GM23338 (cell line): ENCODE data around the gene SUB1. TPM values are rescaled to one million over a fixed set of nuclear protein-coding genes. Genes with fewer than 3 reads are reported as not detected.

Source experiments
- ATAC-seq: fragments of 200-7000 bp; cut with Tn5 transposase; 3 replicates; pipeline ENCODE4 v1.9.1; 2020
- DNase-seq: peaks from one replicate; pipeline ENCODE4 v3.0.0-alpha.2; 2015; ENCODE audit warnings: low spot score
- H2AFZ ChIP-seq: fragments of 200-600 bp; sonication (generic); 2 replicates; pipeline ENCODE4 v1.8.0; 2016; ENCODE audit warnings: antibody characterized with exemption, mild to moderate bottlenecking, moderate library complexity
- H3F3A ChIP-seq: fragments of 200-600 bp; sonication (generic); replicated peaks from 2 replicates; pipeline ENCODE4 v1.8.0; 2017; ENCODE audit warnings: antibody characterized with exemption, mixed run types, low read depth
- H3K27ac ChIP-seq: fragments of 200-600 bp; sonication (generic); 2 replicates; pipeline ENCODE4 v1.6.1; 2016; ENCODE audit warnings: low read depth
- H3K27me3 ChIP-seq: fragments of 200-600 bp; sonication (generic); 2 replicates; pipeline ENCODE4 v1.8.0; 2016; ENCODE audit warnings: mild to moderate bottlenecking, mixed run types, moderate library complexity; ENCODE audit not compliant: insufficient read depth
- H3K36me3 ChIP-seq: fragments of 200-600 bp; sonication (generic); 2 replicates; pipeline ENCODE4 v1.8.0; 2016; ENCODE audit warnings: mild to moderate bottlenecking; ENCODE audit not compliant: insufficient read depth
- H3K4me1 ChIP-seq: fragments of 200-600 bp; sonication (generic); 2 replicates; pipeline ENCODE4 v1.8.0; 2016; ENCODE audit warnings: mild to moderate bottlenecking, moderate library complexity; ENCODE audit not compliant: insufficient read depth
- H3K4me2 ChIP-seq: fragments of 200-600 bp; sonication (generic); 2 replicates; pipeline ENCODE4 v1.7.1; 2017; ENCODE audit warnings: mixed run types
- H3K4me3 ChIP-seq: fragments of 200-600 bp; sonication (generic); 2 replicates; pipeline ENCODE4 v1.6.1; 2016; ENCODE audit warnings: mixed run types
- H3K79me2 ChIP-seq: fragments of 200-600 bp; sonication (generic); replicated peaks from 2 replicates; pipeline ENCODE4 v1.8.0; 2017; ENCODE audit warnings: mild to moderate bottlenecking; ENCODE audit not compliant: insufficient read depth
- H3K9me2 ChIP-seq: fragments of 200-600 bp; sonication (generic); 2 replicates; pipeline ENCODE4 v1.8.0; 2017; ENCODE audit not compliant: insufficient read depth
- H4K20me1 ChIP-seq: fragments of 200-600 bp; sonication (generic); replicated peaks from 2 replicates; pipeline ENCODE4 v1.8.0; 2017; ENCODE audit warnings: mild to moderate bottlenecking; ENCODE audit not compliant: insufficient read depth
- H3K27ac Mint-ChIP-seq: 2 replicates; pipeline ENCODE4 v1.8.0; 2020; ENCODE audit warnings: inconsistent platforms, mild to moderate bottlenecking, moderate library complexity, mixed read lengths
- H3K27me3 Mint-ChIP-seq: 3 replicates; pipeline ENCODE4 v1.8.0; 2022; ENCODE audit warnings: low read depth, mild to moderate bottlenecking, moderate library complexity, mixed read lengths, inconsistent platforms; ENCODE audit not compliant: insufficient read depth, poor library complexity
- H3K36me3 Mint-ChIP-seq: 3 replicates; pipeline ENCODE4 v1.8.0; 2021; ENCODE audit warnings: low read depth, mild to moderate bottlenecking, inconsistent platforms, moderate library complexity, mixed read lengths
- H3K4me1 Mint-ChIP-seq: 3 replicates; pipeline ENCODE4 v1.8.0; 2020; ENCODE audit warnings: mild to moderate bottlenecking, inconsistent platforms, mixed read lengths
- H3K4me3 Mint-ChIP-seq: 3 replicates; pipeline ENCODE4 v1.8.0; 2021; ENCODE audit warnings: moderate library complexity, mild to moderate bottlenecking, inconsistent platforms, mixed read lengths
- H3K9me3 Mint-ChIP-seq: 3 replicates; pipeline ENCODE4 v1.8.0; 2020; ENCODE audit warnings: moderate library complexity, mild to moderate bottlenecking, inconsistent platforms, mixed read lengths
- EZH2 ChIP-seq: fragments of 200-600 bp; sonication (generic); IDR thresholded peaks from one replicate; pipeline ENCODE4 v1.8.0; 2017; ENCODE audit warnings: antibody characterized with exemption, mild to moderate bottlenecking, low read depth; ENCODE audit not compliant: unreplicated experiment
- EZH2phosphoT487 ChIP-seq: fragments of 200-600 bp; sonication (generic); IDR thresholded peaks from one replicate; pipeline ENCODE4 v1.8.1; 2018; ENCODE audit warnings: antibody characterized with exemption; ENCODE audit not compliant: unreplicated experiment
- JUNB ChIP-seq: IDR thresholded peaks from one replicate; pipeline ENCODE4 v1.6.1; 2016; ENCODE audit warnings: antibody characterized with exemption; ENCODE audit not compliant: unreplicated experiment
- POLR2AphosphoS5 ChIP-seq: IDR thresholded peaks from 2 replicates; pipeline ENCODE4 v1.6.1; 2016; ENCODE audit warnings: antibody characterized with exemption, low read depth
- ZNF331 ChIP-seq: fragments of 250-450 bp; sonication (Bioruptor Pico); IDR thresholded peaks from 2 replicates; pipeline ENCODE4 v1.5.0; 2020; ENCODE audit warnings: low read depth, mild to moderate bottlenecking, moderate library complexity
- polyA plus RNA-seq: library from polyadenylated mRNA; unstranded; fragments of >200 nt; fragmentation: Nextera tagmentation; extraction: Ambion mirVana; gene quantifications from 2 replicates; pipeline ENCODE4 v1.2.1, GENCODE V29; 2016
- total RNA-seq: library from RNA; depleted of rRNA; stranded (reverse); fragments of >200 nt; shearing (Covaris generic); gene quantifications from 2 replicates; pipeline ENCODE4 v1.2.3, GENCODE V29; 2014
- TF ChIP-seq, protein P1 (sequence below): fragments of 250-450 bp; sonication (Bioruptor Pico); IDR thresholded peaks from 2 replicates; pipeline ENCODE4 v1.5.0; 2020; ENCODE audit warnings: mild to moderate bottlenecking, moderate library complexity
- TF ChIP-seq, protein P2 (sequence below): IDR thresholded peaks from one replicate; pipeline ENCODE4 v1.6.1; 2018; ENCODE audit warnings: antibody characterized with exemption; ENCODE audit not compliant: unreplicated experiment

The SUB1 gene
- total and polyA plus RNA-seq, 2 experiments from 2014 or later, result 365 to 1,041 TPM

DNA sequence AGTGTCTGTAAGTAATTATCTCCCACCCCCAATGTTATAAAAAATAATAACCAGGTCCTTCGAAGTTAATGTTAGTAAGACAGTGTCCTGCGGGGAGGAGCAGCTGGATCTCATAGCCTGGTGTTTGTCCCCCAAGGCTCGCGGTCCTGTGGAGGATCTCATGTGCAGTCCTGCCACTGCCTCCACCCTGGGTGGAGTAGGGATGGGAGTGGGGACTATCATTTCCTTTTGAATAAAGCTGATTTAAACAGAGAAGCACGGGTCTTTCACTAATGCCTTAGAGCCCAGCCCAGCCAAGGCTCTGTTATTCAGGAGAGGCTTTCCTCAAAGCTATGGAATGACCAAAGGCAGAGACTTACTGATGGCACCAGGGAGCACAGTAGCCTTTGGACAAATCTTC lies 40.2 kb downstream of the SUB1 start:
- Histone ChIP-seq H3K79me2 (no peaks in the 10 kb centered on the region), H3K27ac (no peak overlapping the region), H3K36me3 (no peaks in the 10 kb centered on the region), H3K4me2 (no peak overlapping the region), H3K4me1 (no peaks in the 10 kb centered on the region), H2AFZ (no peak overlapping the region), H3K4me3 (no peak overlapping the region), H3F3A (no peaks in the 10 kb centered on the region), H4K20me1 (no peaks in the 10 kb centered on the region), H3K9me2 (no peaks in the 10 kb centered on the region), H3K27me3 (no peaks in the 10 kb centered on the region)
- DNase-seq (no peak), ATAC-seq (no peak)
- Mint-ChIP-seq H3K9me3 (no peaks in the 10 kb centered on the region), H3K27ac (no peak overlapping the region), H3K27me3 (peaks cover 6% of the 10 kb centered on the region), H3K4me1 (peaks cover 9% of the 10 kb centered on the region; the same call in 2 of the 3 replicates), H3K4me3 (no peak overlapping the region), H3K36me3 (no peaks in the 10 kb centered on the region)
- no peak for TF ChIP-seq JUNB

DNA sequence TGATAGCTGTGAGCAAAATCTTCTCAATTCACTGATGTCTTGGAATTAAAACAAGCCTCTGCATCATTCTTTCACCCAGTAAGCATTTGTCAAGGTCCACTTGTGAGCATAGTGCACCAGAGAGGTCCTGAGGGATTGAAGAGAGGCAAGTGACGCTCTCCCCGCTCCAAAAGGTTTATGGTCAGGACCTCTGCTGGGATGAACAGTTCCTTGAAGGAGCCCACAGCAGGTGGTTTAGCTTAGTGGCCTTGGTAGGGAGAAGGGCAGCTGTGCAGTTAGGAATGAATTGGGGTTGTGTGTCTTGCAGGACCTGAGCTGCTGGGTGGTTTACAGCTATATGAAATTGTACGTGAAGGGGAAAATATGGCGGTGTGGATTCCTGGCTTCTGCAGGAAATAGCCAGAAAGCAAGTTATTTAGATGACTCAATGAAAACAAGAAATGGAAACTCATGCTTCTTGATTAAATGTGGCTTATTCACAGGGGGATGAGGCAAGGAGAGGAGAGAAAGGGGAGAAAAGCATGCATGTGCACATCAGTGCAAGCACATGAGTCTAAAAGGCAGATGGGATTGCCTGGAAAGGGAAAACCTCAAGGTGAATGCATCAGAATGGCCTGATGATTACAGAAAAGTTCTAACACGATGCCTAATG lies 42.0 kb downstream of the SUB1 start:
- TF ChIP-seq JUNB (no peak), EZH2phosphoT487 (no peak), EZH2 (no peak), POLR2AphosphoS5 (no peak), ZNF331 (CRISPR knock-in tag) (no peak)
- TF ChIP-seq, protein P1, sequence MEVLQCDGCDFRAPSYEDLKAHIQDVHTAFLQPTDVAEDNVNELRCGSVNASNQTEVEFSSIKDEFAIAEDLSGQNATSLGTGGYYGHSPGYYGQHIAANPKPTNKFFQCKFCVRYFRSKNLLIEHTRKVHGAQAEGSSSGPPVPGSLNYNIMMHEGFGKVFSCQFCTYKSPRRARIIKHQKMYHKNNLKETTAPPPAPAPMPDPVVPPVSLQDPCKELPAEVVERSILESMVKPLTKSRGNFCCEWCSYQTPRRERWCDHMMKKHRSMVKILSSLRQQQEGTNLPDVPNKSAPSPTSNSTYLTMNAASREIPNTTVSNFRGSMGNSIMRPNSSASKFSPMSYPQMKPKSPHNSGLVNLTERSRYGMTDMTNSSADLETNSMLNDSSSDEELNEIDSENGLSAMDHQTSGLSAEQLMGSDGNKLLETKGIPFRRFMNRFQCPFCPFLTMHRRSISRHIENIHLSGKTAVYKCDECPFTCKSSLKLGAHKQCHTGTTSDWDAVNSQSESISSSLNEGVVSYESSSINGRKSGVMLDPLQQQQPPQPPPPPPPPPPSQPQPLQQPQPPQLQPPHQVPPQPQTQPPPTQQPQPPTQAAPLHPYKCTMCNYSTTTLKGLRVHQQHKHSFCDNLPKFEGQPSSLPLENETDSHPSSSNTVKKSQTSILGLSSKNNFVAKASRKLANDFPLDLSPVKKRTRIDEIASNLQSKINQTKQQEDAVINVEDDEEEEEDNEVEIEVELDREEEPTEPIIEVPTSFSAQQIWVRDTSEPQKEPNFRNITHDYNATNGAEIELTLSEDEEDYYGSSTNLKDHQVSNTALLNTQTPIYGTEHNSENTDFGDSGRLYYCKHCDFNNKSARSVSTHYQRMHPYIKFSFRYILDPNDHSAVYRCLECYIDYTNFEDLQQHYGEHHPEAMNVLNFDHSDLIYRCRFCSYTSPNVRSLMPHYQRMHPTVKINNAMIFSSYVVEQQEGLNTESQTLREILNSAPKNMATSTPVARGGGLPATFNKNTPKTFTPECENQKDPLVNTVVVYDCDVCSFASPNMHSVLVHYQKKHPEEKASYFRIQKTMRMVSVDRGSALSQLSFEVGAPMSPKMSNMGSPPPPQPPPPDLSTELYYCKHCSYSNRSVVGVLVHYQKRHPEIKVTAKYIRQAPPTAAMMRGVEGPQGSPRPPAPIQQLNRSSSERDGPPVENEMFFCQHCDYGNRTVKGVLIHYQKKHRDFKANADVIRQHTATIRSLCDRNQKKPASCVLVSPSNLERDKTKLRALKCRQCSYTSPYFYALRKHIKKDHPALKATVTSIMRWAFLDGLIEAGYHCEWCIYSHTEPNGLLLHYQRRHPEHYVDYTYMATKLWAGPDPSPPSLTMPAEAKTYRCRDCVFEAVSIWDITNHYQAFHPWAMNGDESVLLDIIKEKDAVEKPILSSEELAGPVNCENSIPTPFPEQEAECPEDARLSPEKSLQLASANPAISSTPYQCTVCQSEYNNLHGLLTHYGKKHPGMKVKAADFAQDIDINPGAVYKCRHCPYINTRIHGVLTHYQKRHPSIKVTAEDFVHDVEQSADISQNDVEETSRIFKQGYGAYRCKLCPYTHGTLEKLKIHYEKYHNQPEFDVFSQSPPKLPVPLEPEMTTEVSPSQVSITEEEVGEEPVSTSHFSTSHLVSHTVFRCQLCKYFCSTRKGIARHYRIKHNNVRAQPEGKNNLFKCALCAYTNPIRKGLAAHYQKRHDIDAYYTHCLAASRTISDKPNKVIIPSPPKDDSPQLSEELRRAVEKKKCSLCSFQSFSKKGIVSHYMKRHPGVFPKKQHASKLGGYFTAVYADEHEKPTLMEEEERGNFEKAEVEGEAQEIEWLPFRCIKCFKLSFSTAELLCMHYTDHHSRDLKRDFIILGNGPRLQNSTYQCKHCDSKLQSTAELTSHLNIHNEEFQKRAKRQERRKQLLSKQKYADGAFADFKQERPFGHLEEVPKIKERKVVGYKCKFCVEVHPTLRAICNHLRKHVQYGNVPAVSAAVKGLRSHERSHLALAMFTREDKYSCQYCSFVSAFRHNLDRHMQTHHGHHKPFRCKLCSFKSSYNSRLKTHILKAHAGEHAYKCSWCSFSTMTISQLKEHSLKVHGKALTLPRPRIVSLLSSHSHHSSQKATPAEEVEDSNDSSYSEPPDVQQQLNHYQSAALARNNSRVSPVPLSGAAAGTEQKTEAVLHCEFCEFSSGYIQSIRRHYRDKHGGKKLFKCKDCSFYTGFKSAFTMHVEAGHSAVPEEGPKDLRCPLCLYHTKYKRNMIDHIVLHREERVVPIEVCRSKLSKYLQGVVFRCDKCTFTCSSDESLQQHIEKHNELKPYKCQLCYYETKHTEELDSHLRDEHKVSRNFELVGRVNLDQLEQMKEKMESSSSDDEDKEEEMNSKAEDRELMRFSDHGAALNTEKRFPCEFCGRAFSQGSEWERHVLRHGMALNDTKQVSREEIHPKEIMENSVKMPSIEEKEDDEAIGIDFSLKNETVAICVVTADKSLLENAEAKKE (CRISPR knock-in tag), result no peak
- TF ChIP-seq, protein P2, sequence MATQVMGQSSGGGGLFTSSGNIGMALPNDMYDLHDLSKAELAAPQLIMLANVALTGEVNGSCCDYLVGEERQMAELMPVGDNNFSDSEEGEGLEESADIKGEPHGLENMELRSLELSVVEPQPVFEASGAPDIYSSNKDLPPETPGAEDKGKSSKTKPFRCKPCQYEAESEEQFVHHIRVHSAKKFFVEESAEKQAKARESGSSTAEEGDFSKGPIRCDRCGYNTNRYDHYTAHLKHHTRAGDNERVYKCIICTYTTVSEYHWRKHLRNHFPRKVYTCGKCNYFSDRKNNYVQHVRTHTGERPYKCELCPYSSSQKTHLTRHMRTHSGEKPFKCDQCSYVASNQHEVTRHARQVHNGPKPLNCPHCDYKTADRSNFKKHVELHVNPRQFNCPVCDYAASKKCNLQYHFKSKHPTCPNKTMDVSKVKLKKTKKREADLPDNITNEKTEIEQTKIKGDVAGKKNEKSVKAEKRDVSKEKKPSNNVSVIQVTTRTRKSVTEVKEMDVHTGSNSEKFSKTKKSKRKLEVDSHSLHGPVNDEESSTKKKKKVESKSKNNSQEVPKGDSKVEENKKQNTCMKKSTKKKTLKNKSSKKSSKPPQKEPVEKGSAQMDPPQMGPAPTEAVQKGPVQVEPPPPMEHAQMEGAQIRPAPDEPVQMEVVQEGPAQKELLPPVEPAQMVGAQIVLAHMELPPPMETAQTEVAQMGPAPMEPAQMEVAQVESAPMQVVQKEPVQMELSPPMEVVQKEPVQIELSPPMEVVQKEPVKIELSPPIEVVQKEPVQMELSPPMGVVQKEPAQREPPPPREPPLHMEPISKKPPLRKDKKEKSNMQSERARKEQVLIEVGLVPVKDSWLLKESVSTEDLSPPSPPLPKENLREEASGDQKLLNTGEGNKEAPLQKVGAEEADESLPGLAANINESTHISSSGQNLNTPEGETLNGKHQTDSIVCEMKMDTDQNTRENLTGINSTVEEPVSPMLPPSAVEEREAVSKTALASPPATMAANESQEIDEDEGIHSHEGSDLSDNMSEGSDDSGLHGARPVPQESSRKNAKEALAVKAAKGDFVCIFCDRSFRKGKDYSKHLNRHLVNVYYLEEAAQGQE, result no peak
- Mint-ChIP-seq H3K36me3 (no peaks in the 10 kb centered on the region), H3K4me3 (no peak overlapping the region), H3K27ac (no peak overlapping the region), H3K4me1 (peaks cover 13% of the 10 kb centered on the region), H3K9me3 (no peaks in the 10 kb centered on the region), H3K27me3 (peaks cover 6% of the 10 kb centered on the region)
- Histone ChIP-seq H3K36me3 (no peaks in the 10 kb centered on the region), H3F3A (no peaks in the 10 kb centered on the region), H2AFZ (no peak overlapping the region), H3K27ac (no peak overlapping the region), H3K9me2 (no peaks in the 10 kb centered on the region), H4K20me1 (no peaks in the 10 kb centered on the region), H3K4me3 (no peak overlapping the region), H3K27me3 (no peaks in the 10 kb centered on the region), H3K4me1 (no peaks in the 10 kb centered on the region), H3K79me2 (no peaks in the 10 kb centered on the region), H3K4me2 (no peak overlapping the region)
- ATAC-seq, result no peak
- no peak for DNase-seq
